HEK293 (cell line): ENCODE data around the gene TEDC2.

Source experiments
- CTCF ChIA-PET: fragments of 350-600 bp; formaldehyde crosslinking; extraction: SDS; loops from one replicate; lab custom pipeline; 2021; ENCODE audit warnings: antibody characterized with exemption; lab: Yijun Ruan, JAX
- POLR2A ChIA-PET: fragments of 300-600 bp; formaldehyde crosslinking; extraction: SDS; loops from one replicate; lab custom pipeline; 2020; ENCODE audit warnings: antibody characterized with exemption, inconsistent platforms; lab: Yijun Ruan, JAX
- H3K27ac ChIP-seq: fragments of 200-500 bp; sonication (Bioruptor generic); 2 replicates; pipeline ENCODE4 v1.5.1; 2014; ENCODE audit warnings: low read depth, low read length, control low read depth, inconsistent platforms; ENCODE audit errors: extremely low read depth
- H3K36me3 ChIP-seq, 2 experiments: fragments of 200-500 bp in 1 of 2; sonication (Bioruptor generic) in 1 of 2; 1 replicate in 1 of 2; 2 replicates in 1 of 2; pipeline ENCODE4 v1.5.1; 2014 to 2017; ENCODE audit warnings: inconsistent platforms in 2 of 2, low read length in 2 of 2; ENCODE audit not compliant: control insufficient read depth in 2 of 2, insufficient read depth in 1 of 2
- H3K4me1 ChIP-seq: fragments of 200-500 bp; sonication (Bioruptor generic); 2 replicates; pipeline ENCODE4 v1.5.1; 2014; ENCODE audit warnings: mild to moderate bottlenecking, low read length, inconsistent platforms; ENCODE audit not compliant: control insufficient read depth, insufficient read depth
- H3K4me3 ChIP-seq: 2 replicates; pipeline ENCODE4 v1.5.1; 2011; ENCODE audit warnings: low read depth, mild to moderate bottlenecking, control low read depth, low read length, moderate library complexity
- H3K9me3 ChIP-seq: fragments of 200-500 bp; sonication (Bioruptor generic); 2 replicates; pipeline ENCODE4 v1.5.1; 2014; ENCODE audit warnings: low read depth, low read length, inconsistent platforms; ENCODE audit not compliant: control insufficient read depth, insufficient read depth
- GFI1B ChIP-seq: fragments of 450-650 bp; formaldehyde crosslinking; IDR thresholded peaks from 2 replicates; pipeline ENCODE4 v1.5.1; 2016; ENCODE audit warnings: missing biosample characterization, missing genetic modification characterization
- INSM2 ChIP-seq: fragments of 450-650 bp; formaldehyde crosslinking; IDR thresholded peaks from 2 replicates; pipeline ENCODE4 v1.5.1; 2016; ENCODE audit warnings: missing biosample characterization, missing genetic modification characterization
- MEIS1 ChIP-seq: sonication (generic); formaldehyde crosslinking; IDR thresholded peaks from 2 replicates; pipeline ENCODE4 v1.8.1; 2022; ENCODE audit warnings: missing genetic modification reagents, mild to moderate bottlenecking, borderline replicate concordance
- PRDM6 ChIP-seq: fragments of 450-650 bp; formaldehyde crosslinking; IDR thresholded peaks from 2 replicates; pipeline ENCODE4 v1.5.1; 2017; ENCODE audit warnings: missing biosample characterization, missing genetic modification characterization
- WT1 ChIP-seq: fragments of 450-650 bp; formaldehyde crosslinking; IDR thresholded peaks from 2 replicates; pipeline ENCODE4 v1.5.1; 2016; ENCODE audit warnings: missing biosample characterization, missing genetic modification characterization
- ZBTB44 ChIP-seq: fragments of 450-650 bp; IDR thresholded peaks from 2 replicates; pipeline ENCODE4 v1.5.1; 2018; ENCODE audit warnings: missing biosample characterization, mild to moderate bottlenecking, missing genetic modification characterization
- ZBTB49 ChIP-seq: fragments of 450-650 bp; formaldehyde crosslinking; IDR thresholded peaks from 2 replicates; pipeline ENCODE4 v1.5.1; 2016; ENCODE audit warnings: missing biosample characterization, missing genetic modification characterization, low read depth
- ZBTB7A ChIP-seq: fragments of 450-650 bp; formaldehyde crosslinking; IDR thresholded peaks from 2 replicates; pipeline ENCODE4 v1.5.1; 2016; ENCODE audit warnings: low read depth, missing biosample characterization, missing genetic modification characterization
- ZNF132 ChIP-seq: fragments of 450-650 bp; formaldehyde crosslinking; IDR thresholded peaks from 2 replicates; pipeline ENCODE4 v1.5.1; 2017; ENCODE audit warnings: missing biosample characterization, missing genetic modification characterization, borderline replicate concordance
- ZNF157 ChIP-seq: fragments of 450-650 bp; formaldehyde crosslinking; IDR thresholded peaks from 2 replicates; pipeline ENCODE4 v1.5.1; 2016; ENCODE audit warnings: missing biosample characterization, missing genetic modification characterization
- ZNF174 ChIP-seq: fragments of 450-650 bp; formaldehyde crosslinking; IDR thresholded peaks from 2 replicates; pipeline ENCODE4 v1.5.0; 2017; ENCODE audit warnings: missing biosample characterization, mild to moderate bottlenecking, missing genetic modification characterization
- ZNF18 ChIP-seq: fragments of 450-650 bp; formaldehyde crosslinking; IDR thresholded peaks from 2 replicates; pipeline ENCODE4 v1.5.1; 2016; ENCODE audit warnings: missing biosample characterization, missing genetic modification characterization
- ZNF239 ChIP-seq: fragments of 450-650 bp; formaldehyde crosslinking; IDR thresholded peaks from 2 replicates; pipeline ENCODE4 v1.5.1; 2016; ENCODE audit warnings: missing biosample characterization, missing genetic modification characterization
- ZNF341 ChIP-seq: fragments of 450-650 bp; formaldehyde crosslinking; IDR thresholded peaks from 2 replicates; pipeline ENCODE4; 2016; ENCODE audit warnings: low read depth, missing biosample characterization, missing genetic modification characterization
- ZNF571 ChIP-seq: fragments of 450-650 bp; formaldehyde crosslinking; IDR thresholded peaks from 2 replicates; pipeline ENCODE4 v1.5.0; 2017; ENCODE audit warnings: missing biosample characterization, missing genetic modification characterization
- ZNF658 ChIP-seq: fragments of 450-650 bp; formaldehyde crosslinking; IDR thresholded peaks from 2 replicates; pipeline ENCODE4; 2016; ENCODE audit warnings: missing biosample characterization, missing genetic modification characterization
- ZNF664 ChIP-seq: fragments of 450-650 bp; formaldehyde crosslinking; IDR thresholded peaks from 2 replicates; pipeline ENCODE4 v1.5.1; 2016; ENCODE audit warnings: missing biosample characterization, missing genetic modification characterization
- ZSCAN16 ChIP-seq: fragments of 450-650 bp; formaldehyde crosslinking; IDR thresholded peaks from 2 replicates; pipeline ENCODE4 v1.5.1; 2016; ENCODE audit warnings: missing biosample characterization, missing genetic modification characterization

Gene TEDC2

GRCh38 chr16:2480948-2481347 is 21.0 kb downstream of the TEDC2 start (continued):
- no peak for TF ChIP-seq ZNF132

GRCh38 chr16:2481676-2482075 is 21.8 kb downstream of the TEDC2 start:
- Histone ChIP-seq H3K4me3 (no peak overlapping the region), H3K4me1 (no peaks in the 10 kb centered on the region), H3K27ac (no peak overlapping the region), H3K36me3 (peaks cover 0 to 4% of the 10 kb centered on the region in 2 experiments; a peak in 1 of 3 replicates), H3K9me3 (no peaks in the 10 kb centered on the region)
- ChIA-PET CTCF (no interaction called here), POLR2A (no interaction called here)
- TF ChIP-seq ZBTB44 (tag by site-specific recombination) (no peak), ZNF341 (tag by site-specific recombination) (no peak), ZNF174 (tag by site-specific recombination) (no peak), PRDM6 (tag by site-specific recombination) (no peak), GFI1B (tag by site-specific recombination) (no peak), MEIS1 (no peak), WT1 (no peak), ZNF658 (no peak), ZNF18 (tag by site-specific recombination) (no peak), ZNF571 (tag by site-specific recombination) (no peak), INSM2 (tag by site-specific recombination) (no peak), ZNF239 (tag by site-specific recombination) (no peak), ZSCAN16 (tag by site-specific recombination) (no peak), ZBTB49 (tag by site-specific recombination) (no peak), ZBTB7A (no peak), ZNF664 (tag by site-specific recombination) (no peak), ZNF157 (tag by site-specific recombination) (no peak)
